ENCODE results near the gene ABCC5.
"Not testable (repeated sequence)": the region's sequence is repeated elsewhere in the genome, so short reads cannot be mapped to it uniquely, and the experiment has no call there.

Gene ABCC5

DNA sequence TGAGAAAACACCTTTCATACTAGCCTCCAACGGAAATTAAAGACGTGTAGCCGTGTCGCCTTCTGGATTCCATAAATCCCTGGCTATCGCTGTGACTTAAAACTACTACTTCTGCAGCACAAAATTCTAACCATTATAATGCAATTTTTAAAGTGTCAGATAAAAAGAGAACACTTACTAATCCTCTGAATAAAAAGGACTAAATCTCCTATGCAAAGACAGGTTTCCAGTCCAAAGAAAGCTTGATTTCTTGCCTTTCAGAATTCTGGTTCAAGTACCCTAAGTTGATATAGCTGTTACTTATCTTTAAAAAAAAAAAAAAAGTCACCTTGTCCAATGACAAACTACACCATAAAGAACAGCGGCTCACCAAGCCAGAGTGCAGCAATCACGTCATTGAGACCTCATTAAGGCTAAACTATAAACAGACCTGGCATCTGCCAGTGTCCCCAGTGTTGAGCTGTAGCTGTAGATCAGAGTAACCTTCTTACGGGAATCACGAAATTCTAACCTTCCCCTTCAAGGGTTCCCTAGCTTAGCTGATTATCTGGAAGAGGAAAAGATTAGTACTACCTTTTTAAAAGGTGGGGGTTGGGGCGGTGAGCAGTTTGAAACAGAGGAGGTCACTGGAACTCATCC lies 2.2 kb downstream of the ABCC5 start:
- peak; percentile 97 for DNase-seq

DNA sequence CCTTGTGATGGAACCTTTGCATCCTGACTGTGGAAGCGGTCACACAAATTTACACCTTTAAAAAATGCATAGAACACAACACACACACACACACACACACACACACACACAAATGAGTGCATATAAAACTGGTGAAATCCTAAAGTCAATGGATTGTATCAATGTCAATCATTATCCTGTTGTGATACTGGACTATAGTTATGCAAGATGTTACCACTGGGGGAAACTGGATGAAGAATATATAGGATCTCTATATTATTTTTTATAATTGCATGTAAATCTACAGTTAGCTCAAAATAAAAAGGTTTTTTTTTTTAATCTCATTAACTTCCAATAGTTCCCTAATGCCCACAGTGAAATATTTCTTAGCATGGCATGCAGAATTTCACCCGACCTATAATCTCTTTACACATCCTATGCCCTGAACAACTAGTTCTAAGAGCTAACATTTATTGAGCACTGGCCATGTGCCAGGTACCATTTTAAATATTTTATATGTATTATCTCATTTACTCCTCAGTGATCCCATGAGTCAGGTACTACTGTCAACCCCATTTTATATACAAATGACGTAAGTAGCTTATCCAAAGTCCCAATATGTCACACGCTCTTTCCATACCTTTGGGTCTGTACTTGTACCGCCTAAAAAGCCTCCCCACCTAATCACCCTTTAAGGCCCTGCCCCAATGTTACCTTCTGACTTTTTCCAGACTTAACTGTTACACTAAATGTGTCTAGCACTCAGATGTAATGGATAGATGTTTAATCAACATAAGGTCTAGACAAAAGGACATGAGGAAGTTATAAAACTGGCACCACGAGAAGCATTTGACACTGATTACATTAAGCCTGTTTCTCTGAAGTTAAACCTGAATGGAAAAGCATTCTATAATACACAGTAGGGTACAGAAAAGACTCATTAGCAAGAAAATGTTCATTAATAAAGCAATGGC lies 5.5 kb downstream of the ABCC5 start:
- DNase-seq: peak; percentile 57

DNA sequence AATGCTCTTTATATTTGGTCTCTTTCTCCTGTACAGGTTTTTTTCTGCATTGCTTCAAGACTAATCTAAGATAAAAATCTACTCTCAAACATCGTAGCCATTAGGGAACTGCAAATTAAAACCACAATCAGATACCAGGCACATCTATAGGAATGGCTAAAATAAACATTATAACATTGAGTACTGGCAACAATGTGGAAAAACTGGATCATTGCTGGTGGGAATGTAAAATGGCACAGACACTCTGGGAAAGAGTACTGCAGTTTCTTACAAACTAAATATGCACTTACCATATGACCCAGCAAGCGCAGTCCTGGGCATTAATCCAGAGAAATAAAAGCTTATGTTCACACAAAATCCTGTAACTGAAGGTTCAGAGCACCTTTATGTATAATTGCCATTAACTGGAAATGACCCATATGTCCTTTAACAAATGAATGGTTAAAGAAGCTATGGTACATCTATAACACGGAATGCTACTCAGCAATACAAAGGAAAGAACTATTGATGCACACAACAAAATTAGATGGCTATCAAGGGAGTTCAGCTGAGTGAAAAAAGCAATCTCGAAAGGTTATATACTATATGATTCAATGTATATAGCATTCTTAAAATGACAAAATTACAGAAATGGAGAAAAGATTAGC lies 6.3 kb downstream of the ABCC5 start:
- DNase-seq: no peak

DNA sequence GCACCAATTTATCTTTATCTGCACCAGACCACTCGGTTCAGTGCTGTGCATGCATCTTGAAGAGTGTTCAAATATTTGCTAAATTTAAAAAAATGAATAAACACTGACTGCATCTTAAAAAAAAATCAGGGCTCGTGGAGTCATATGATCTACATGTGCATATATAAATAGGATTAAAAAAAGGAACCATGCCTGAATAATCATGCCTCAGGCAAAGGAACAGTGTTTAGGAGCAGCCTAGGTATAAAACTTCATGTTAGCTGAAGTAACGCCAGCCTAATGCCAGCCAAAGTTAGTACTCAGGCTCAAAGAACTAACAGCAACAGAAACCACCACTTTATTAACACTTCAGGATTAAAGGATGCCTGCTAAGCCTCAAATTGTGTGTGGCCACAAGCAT lies 9.5 kb downstream of the ABCC5 start:
- DNase-seq: no peak

DNA sequence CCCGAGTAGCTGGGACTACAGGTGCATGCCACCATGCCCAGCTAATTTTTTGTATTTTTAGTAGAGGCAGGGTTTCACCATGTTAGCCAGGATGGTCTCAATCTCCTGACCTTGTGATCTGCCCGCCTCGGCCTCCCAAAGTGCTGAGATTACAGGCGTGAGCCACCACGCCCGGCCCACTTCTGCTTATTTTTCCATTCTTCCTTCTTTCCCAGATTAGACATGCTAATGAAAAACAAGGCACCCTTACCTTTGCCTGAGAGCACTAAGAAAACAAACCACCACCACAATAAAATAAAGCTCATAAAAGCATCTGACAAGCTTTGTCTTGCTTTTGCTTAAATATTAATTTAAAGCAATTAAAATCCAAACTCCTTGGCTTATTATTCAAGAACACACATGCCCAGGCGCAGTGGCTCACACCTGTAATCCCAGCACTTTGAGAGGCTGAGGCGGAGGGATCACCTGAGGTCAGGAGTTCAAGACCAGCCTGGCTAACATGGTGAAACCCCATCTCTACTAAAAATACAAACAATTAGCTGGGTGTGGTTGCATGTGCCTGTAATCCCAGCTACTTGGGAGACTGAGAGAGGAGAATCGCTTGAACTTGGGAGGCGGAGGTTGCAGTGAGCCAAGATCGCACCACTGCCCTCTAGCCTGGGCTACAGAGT lies 10.4 kb downstream of the ABCC5 start:
- DNase-seq: not testable (repeated sequence)

DNA sequence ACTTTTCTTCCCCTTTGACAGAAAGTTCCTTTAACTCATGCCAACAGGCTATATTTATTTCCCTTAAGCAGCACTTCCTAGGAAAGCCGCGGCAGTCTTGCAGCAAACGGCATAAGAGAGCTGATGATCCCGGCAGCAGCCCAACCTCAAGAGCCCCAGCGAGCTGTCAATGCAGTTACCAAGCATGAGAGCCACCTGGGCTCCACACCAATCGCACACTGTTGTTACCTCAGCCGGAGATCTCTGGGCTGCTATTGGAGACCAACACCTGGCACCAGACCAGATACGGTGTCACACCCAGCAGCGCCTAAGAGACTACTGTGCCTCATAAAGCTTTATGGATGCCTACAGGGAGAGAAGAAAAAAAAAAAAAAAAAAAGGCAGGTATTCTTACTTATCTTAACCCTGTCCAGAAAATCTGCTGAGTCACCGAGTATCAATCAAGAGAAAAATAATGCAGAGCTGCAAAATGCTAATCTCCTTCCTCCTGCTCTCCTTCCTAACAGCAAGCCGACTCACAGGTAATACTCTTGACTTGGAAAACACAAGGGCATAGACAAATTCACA lies 11.7 kb downstream of the ABCC5 start:
- peak; percentile 89 for DNase-seq

DNA sequence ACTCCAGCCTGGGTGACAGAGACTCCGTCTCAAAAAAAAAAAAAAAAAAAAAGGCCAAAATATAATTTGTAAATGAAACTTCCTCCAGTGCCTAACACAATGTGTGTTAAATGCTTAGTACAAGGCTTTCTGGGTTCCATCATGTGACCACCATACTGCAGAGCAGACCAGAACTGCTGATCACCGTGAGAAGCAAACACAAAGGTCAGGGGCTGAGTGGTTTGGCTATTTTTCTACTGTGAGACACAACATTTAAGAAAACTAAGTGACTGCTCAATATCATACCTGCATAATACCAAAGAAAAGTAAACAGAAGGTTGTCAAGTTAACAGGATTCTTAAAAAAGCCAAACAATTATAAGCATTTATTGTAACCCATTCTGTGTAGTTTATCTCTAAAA lies 13.2 kb downstream of the ABCC5 start:
- no peak for DNase-seq

DNA sequence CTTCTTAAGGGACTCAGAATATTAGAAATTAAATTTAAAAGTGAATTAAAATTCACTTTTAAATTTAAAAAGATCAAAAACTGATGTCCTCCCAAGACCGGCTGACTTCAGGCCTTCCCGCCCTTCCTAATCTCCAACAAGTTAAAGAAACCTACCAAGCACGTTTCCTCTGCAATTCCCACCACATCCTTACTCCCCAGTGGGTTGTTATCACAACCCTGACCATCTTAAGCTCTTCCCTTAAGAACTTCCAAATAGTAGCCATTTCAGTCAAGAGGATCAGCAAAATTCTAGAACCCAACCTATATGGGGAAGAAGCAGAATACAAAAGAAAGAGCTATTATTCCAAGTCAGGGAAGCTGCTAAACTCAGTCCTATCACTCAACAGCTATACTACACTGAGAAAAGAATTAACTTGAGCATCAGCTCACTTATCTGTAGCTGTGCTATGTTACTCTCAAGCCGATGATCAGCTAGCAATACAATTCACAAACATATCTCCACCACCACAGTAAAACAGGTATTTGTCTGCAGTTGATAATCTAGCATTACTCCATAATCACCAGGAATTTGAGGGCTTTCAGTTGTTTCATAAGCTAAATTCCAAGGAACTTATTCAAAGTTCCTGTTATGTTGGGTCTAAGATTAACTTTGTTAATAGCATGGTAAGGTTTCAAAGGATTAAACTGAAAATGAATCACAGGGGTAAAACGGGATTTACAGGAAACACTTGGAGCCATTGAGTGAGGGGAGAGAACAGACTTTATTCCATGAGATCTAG lies 14.3 kb downstream of the ABCC5 start:
- DNase-seq: peak; percentile 16

DNA sequence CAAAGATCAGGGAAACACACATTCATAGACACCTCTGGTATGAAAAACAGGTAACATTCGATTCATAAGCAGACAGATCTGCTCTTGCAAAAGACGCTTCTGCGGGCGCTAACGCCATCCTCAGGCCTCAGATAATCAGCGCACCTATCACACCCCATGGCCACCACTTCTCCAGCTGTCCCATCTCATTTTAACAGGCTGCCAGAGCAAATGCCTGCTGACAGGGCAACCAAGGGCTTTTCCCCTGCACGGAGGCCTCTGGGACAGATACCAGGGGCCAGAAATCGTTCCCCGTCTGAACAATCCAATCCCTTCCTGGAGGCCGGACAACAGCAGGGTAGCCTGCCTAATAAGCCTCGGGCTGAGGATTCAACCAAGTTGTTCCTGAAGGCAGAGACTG lies 15.2 kb downstream of the ABCC5 start:
- DNase-seq: no peak

DNA sequence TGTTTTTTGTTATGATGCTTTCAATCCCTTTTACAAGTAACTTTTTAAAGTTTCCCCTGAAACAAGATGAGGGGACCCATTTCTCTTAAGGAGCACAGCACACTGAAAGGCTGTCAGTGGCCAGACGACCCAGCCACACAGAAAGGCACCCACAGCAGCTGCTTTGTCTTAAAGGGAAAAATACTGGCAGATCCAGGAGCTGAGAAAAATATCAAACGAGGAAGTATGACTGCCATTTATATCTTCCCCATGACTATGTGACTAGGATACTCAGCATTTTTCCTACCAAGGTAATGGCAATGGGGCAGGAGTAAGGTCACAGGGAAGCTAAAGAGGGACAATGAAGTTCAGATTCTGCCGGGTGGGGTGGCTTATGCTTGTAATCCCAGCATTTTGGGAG lies 15.9 kb downstream of the ABCC5 start:
- DNase-seq: no peak

DNA sequence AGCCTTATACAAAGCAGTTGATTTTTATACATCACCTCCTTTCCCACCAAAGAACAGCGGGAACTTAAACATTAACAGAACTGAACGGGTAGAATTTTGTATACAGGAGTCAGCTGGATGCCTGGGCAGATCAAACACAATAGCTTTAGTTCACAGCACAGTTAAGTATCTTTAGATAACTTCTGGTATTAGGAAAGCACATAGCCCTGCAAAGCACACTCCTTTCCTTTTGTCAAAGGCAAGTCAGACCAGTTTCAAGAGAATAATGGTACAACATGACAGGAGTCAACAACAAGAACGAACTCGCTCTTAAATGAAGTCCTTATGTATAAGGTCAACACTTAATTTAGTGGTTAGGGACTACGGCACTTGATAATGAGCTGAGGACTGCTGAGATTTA lies 26.3 kb downstream of the ABCC5 start:
- DNase-seq: no peak

DNA sequence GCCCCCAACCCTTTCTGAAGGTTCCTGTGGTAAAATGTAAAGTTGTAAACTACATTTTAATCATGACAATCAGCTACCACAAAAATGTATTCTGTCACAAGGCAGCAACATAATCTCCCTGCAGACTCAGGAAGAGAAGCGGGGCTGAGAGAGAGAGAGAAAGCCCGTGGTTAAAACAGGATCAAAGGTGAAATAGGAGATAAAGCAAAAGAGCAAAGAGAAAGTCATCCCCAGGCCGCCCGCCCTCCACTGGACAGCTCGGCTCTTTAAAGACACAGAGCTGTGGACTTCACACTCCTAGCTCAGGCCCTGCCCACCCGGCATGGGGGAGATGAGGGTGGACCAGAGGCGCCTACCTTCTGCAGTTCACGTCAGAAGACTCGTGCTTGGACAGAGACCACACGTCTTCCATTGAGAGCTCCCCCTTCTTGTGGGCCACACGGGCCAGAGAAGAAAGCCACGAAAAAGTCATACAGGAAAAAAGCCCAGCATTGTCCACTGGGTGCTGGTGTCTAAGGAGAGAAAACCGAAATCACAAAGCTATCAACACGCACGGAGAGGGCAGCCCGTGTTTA lies 29.4 kb downstream of the ABCC5 start:
- DNase-seq: no peak

DNA sequence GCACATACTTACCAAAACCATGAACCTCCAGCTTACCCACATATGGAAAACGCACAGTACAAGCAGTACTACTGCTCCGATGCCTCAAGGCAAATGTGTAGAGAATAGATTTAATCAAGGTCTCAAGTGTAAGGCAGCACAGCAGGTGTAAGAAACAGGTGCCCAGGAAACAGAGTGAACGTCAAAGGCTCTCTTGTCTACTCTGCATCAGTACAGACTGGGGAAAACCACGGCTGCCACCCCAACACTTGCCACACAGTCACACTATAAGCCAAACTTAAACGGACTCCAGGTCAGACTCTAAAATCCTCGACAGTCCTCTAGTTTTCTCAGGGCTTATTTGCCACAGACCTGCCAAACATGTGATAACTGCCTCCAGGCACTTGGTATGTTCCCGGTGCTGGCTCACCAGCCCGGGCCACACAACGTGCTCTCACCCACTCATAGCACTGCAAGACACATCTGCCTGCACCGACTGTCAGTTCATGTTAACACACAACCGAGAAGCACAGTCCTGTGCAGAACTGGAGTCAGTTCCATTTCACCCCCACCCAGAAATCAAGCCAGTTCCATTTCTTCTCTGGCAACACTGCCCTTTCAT lies 30.6 kb downstream of the ABCC5 start:
- no peak for DNase-seq

DNA sequence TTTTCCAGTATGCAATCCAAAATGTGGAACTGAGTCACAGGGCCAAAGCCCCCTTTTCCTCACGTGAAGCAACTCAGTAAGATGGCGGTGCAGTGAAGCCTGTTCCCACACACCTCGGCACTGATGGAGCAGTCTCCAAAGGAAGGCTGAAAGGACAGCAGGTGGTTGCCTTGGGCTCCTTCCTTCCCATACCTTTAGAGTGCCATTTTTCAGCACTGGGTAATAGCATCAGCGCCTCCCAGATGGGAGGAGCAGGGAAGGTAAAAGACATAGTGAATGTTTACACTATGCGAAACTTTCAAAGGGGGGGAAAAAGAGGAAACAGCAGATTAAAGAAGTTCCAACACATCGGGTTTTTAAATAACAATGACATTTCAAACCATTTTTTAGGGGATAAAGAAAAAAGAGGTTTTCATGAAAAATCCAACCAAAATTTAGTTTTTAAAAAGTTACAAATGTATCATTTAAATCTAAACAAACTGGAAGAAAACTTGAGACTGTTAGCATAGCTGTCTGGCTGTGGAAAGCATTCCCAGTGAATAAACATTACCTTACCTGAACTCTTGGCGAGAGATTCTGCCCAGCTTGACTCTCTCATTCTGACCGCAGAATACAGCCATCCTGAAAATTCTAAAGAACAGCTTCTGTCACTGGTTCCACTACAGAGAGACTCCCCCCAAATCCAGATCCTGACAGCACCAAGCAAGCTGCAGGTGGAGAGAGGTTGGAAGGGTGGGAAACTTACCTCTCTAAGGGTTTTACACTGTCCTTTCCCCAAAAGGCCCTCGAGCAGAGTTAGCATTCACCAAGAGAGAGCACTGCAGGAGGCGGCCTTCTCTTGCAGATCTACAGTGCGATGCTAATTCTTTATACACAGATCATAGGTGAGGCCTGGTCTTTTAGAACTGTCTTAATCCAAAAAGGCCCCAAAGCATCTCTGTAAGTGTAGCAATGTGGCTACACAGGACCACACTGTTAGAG lies 32.6 kb downstream of the ABCC5 start:
- no peak for DNase-seq

DNA sequence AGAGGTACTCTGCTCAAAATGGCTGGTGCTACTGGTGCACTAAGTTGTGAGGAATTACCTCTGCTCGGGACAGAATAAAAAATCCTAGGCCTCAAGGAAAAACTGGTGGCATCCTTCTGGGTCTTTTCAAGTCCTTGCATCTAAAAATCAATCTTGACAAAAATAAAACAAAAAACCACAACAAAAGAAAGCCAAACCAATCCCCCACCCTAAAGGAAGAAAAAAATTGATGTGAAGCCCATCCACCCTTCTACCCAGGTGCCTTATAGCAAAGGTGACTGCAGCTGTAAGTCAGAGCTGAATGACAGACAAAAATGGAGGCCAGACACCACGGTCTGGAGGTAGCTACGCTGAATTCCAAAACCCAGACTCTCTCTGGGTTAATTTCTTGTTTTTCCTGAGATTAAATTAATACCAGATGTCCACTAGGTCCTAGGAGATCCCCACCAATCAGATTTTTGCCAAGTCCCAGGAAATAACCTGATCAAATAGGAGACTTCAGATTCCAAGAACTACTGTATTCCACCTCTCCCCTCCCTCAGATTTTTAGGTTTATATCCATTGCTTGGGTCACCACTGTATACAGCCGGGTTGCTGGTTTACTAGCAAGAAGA lies 33.5 kb downstream of the ABCC5 start:
- no peak for DNase-seq

DNA sequence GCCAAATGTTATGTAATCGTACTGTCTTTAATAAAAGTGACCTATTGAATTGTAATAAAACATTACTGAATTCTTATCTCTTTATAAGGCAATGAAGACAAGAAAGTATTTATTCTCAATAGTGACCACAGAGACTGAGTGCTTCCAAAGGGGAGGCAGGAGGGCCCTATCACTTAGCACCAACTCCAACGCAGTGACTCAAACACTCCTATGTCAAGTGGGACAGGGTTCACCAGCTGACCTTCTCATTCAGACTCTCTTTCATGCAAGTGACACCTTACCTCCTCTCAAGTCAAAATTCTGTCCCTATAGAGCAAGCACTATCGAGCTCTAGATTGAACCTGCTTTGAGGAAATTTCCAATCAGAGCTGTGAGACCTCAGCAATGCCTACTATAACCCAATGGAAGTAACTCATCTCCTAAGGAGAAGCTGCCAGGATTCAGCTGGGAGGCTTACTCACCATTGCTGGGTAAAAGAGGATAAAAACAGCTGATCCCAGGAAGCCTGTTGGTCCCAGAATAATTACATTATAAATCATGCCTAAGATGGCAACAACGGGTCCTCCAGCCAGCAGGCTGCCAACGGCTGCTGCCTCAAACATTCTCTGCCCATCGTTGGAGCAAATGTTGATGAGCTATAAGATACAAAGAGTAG lies 35.6 kb downstream of the ABCC5 start:
- DNase-seq: peak; percentile 73

DNA sequence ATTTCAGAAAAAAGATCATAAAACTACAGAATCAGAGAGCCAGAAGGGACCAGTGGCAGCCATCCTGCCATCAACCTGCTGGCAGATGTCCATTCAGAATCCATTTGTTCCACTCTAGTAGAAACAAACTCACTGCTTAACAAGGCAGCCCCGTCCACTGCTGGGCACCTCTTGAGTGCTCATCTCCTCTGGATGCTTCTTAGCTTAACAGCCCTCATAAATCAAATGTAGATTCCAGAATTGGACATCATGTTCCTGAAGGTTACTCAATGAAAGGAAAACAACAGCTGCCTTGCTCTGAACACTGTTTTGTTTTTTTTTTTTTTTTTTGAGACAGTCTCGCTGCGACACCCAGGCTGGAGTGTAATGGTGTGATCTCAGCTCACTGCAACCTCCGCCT lies 37.3 kb downstream of the ABCC5 start:
- DNase-seq: peak; percentile 33

DNA sequence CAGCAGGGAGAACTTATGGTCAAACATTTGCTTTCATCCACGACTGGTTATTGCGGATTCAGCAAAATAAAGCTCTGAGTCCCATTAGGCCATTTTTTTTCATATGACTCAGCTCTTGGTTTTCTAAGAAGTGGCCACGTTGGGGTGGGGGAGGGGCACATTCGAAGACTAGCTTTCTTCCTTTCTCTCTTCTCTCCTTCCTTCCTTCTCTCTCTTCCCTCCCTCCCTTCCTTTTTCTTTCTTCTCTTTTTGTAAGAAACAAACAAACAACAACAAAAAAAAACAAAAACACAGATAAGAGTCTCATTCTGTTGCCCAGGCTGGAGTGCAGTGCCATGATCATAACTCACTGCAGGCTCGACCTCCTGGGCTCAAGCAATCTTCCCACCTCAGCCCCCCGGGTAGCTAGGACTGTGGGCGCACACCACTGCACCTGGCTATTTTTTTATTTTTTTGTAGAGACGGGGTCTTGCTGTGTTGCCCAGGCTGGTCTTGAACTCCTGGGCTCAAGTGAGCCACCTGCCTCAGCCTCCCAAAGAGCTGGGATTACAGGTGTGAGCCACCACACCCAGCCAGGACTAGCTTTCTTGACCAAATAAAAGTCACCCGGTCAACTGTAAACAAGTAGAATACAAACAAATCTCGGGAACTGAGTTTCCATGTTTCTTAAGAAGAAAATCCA lies 41.6 kb downstream of the ABCC5 start:
- peak; percentile 16 for DNase-seq

All from NCI-H82 (cell line).